HL-60 (cell line): ENCODE data around the gene POLR2F.

ENCODE experiments used
- DNase-seq, 2 experiments: peaks; one replicate each; pipeline ENCODE4 v3.0.0-alpha.2; 2010 to 2020; ENCODE audit warnings: low read depth in 1 of 2, low spot score in 1 of 2
- H3K27ac ChIP-seq: fragments of 250-450 bp; sonication (Bioruptor Pico); replicated peaks from 2 replicates; pipeline ENCODE4 v1.5.1; 2020; ENCODE audit warnings: mild to moderate bottlenecking, moderate library complexity
- H3K27me3 ChIP-seq: fragments of 250-450 bp; sonication (Bioruptor Pico); 2 replicates; pipeline ENCODE4 v1.5.1; 2021; ENCODE audit warnings: mild to moderate bottlenecking, moderate library complexity; ENCODE audit not compliant: insufficient read depth, poor library complexity, severe bottlenecking
- H3K4me3 ChIP-seq: replicated peaks from 2 replicates; pipeline ENCODE4 v1.5.1; 2011; ENCODE audit warnings: mild to moderate bottlenecking, control low read depth, low read length; ENCODE audit not compliant: insufficient read depth
- CTCF ChIP-seq: IDR thresholded peaks from one replicate; pipeline ENCODE4 v1.5.1; 2011; ENCODE audit warnings: low read length, control low read depth, inconsistent platforms; ENCODE audit not compliant: insufficient read depth
- GABPA ChIP-seq: IDR thresholded peaks from 2 replicates; pipeline ENCODE4 v1.6.1; 2012; ENCODE audit warnings: low read depth
- POLR2AphosphoS5 ChIP-seq: IDR thresholded peaks from 2 replicates; pipeline ENCODE4 v1.6.1; 2012; ENCODE audit warnings: low read depth
- SPI1 ChIP-seq: IDR thresholded peaks from 2 replicates; pipeline ENCODE4 v1.6.1; 2012; ENCODE audit warnings: low read depth, mild to moderate bottlenecking, borderline replicate concordance
- TF ChIP-seq, protein P1 (sequence below): IDR thresholded peaks from 2 replicates; pipeline ENCODE4 v1.6.1; 2012; ENCODE audit warnings: low read depth; ENCODE audit not compliant: insufficient replicate concordance

Gene POLR2F

GRCh38 chr22:37959231-37959825 is 5.8 kb downstream of the POLR2F start:
- H3K27me3 ChIP-seq, result no peaks in the 10 kb centered on the region
- DNase-seq, result no peak
- H3K27ac ChIP-seq, result no peak overlapping the region
- no peak overlapping the region for H3K4me3 ChIP-seq
- TF ChIP-seq SPI1 (no peak), POLR2AphosphoS5 (no peak), CTCF (no peak)
- TF ChIP-seq, protein P1, sequence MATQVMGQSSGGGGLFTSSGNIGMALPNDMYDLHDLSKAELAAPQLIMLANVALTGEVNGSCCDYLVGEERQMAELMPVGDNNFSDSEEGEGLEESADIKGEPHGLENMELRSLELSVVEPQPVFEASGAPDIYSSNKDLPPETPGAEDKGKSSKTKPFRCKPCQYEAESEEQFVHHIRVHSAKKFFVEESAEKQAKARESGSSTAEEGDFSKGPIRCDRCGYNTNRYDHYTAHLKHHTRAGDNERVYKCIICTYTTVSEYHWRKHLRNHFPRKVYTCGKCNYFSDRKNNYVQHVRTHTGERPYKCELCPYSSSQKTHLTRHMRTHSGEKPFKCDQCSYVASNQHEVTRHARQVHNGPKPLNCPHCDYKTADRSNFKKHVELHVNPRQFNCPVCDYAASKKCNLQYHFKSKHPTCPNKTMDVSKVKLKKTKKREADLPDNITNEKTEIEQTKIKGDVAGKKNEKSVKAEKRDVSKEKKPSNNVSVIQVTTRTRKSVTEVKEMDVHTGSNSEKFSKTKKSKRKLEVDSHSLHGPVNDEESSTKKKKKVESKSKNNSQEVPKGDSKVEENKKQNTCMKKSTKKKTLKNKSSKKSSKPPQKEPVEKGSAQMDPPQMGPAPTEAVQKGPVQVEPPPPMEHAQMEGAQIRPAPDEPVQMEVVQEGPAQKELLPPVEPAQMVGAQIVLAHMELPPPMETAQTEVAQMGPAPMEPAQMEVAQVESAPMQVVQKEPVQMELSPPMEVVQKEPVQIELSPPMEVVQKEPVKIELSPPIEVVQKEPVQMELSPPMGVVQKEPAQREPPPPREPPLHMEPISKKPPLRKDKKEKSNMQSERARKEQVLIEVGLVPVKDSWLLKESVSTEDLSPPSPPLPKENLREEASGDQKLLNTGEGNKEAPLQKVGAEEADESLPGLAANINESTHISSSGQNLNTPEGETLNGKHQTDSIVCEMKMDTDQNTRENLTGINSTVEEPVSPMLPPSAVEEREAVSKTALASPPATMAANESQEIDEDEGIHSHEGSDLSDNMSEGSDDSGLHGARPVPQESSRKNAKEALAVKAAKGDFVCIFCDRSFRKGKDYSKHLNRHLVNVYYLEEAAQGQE, result no peak

- H3K27me3 ChIP-seq, result no peaks in the 10 kb centered on the region
- no peak for DNase-seq
- no peak overlapping the region for H3K4me3 ChIP-seq
- H3K27ac ChIP-seq, result no peak overlapping the region
- TF ChIP-seq CTCF (no peak), SPI1 (no peak), GABPA (no peak), POLR2AphosphoS5 (no peak)
- TF ChIP-seq, protein P1, result no peak
Measured at GRCh38 chr22:37961062-37961461, 7.6 kb downstream of the POLR2F start.

DNA sequence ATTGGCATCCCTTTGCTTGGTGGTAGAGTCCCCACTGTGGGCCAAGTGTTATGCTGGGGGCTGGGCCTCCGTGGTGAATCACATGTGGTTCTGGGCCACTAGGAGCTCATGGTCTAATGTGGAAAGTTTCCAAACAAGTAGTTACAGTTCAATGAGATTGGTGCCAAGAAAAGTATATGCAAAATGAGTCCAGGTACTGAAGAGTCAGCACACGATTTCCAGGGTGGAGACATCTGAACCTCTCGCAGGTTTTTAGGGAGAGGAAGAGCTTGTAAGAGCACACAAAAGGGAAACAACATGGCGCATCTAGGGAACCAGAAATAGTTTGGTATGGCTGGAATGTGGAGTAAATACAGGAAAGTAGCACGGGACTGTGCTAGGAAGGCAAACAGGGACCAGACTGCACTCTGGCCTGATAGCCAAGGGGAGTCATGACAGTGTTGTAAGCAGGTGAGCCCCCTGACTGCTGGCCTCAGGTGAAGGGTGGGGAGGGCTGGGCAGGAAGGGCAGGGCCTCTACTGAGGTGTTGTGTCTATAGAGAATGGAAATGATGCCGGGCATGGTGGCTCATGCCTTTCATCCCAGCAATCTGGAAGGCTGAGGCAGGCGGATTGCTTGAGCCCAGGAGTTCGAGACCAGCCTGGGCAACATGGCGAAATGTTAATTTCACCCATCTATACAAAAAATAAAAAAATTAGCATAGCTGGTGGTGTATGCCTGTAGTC is 12.6 kb downstream of the POLR2F start:
- TF ChIP-seq CTCF (no peak), POLR2AphosphoS5 (no peak), GABPA (no peak), SPI1 (no peak)
- TF ChIP-seq, protein P1, result no peak
- Histone ChIP-seq H3K4me3 (no peak overlapping the region), H3K27me3 (no peaks in the 10 kb centered on the region), H3K27ac (no peak overlapping the region)
- DNase-seq, result no peak
